Muscle layer of duodenum (tissue), 2 donors: ENCODE measurements around the gene MFNG.

Experiments used
- H3K27ac ChIP-seq: one replicate; pipeline ENCODE4 v1.7.0; 2013; ENCODE audit warnings: mild to moderate bottlenecking, low read length
- H3K27me3 ChIP-seq: one replicate; pipeline ENCODE4 v1.7.0; 2013; ENCODE audit warnings: low read depth, mild to moderate bottlenecking, control low read depth, low read length
- H3K36me3 ChIP-seq, 2 donors: one replicate each; pipeline ENCODE4 v1.7.0; 2013; ENCODE audit warnings: low read length in 2 of 2, control low read depth in 1 of 2, mild to moderate bottlenecking in 1 of 2; ENCODE audit not compliant: insufficient read depth in 2 of 2, control insufficient read depth in 1 of 2
- H3K4me1 ChIP-seq, 2 donors: one replicate each; pipeline ENCODE4 v1.7.0; 2013; ENCODE audit warnings: low read length in 2 of 2, mild to moderate bottlenecking in 2 of 2, control low read depth in 1 of 2, moderate library complexity in 1 of 2; ENCODE audit not compliant: insufficient read depth in 2 of 2, control insufficient read depth in 1 of 2
- H3K4me3 ChIP-seq, 2 donors: one replicate each; pipeline ENCODE4 v1.7.0; 2013; ENCODE audit warnings: low read length in 2 of 2, low read depth in 1 of 2, mild to moderate bottlenecking in 1 of 2
- H3K9me3 ChIP-seq, 2 donors: one replicate each; pipeline ENCODE4 v1.7.0; 2013; ENCODE audit warnings: low read length in 2 of 2, control low read depth in 1 of 2, mild to moderate bottlenecking in 1 of 2; ENCODE audit not compliant: control insufficient read depth in 1 of 2
- donor health status: healthy.

MFNG gene

DNA sequence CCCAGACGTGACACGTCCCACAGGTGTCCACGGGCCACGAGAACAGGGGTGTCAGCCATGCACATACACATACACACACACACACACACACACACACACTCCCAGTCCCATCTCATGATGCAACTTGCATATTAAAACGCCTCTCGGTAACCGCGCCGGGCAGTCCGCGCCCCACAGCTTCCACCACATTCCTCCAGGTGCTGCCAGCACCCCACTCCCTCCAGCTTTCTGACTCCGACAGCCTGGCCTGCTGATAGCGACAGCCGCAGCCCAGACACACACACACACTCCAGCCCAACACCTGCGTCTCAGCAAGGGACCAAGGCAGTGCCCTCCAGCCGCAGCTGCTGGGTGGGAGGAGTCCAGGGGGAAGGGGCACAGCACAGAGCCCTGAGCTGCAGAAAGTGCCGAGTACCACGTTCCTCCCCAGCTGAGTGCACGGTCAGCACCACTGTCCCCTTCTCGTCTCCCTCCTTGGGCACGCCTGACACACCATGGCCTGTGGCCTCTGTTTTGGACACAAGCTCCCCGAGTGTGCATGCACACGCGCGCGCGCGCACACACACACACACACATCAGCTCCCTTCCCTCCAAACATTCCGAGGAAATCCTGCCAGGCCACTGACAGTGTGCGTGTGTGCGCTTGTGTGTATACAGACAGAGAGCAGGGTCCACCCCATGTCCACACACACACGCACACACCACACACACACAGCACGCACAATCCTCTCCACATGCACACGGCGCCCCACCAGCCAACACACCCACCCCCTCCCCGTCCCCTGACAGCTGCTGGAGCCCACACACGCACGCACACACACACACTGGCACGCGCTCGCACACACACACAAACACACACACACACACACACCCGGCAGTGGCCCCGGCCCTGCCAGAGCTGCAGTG, 60.1 kb downstream of the MFNG start:
- no peak overlapping the region for H3K27ac ChIP-seq
- H3K27me3 ChIP-seq: peaks cover 52% of the 10 kb centered on the region
- no peaks in the 10 kb centered on the region for H3K36me3 ChIP-seq
- H3K4me3 ChIP-seq: no peak overlapping the region
- peaks cover 0 to 19% of the 10 kb centered on the region in 2 donors for H3K4me1 ChIP-seq
- no peaks in the 10 kb centered on the region for H3K9me3 ChIP-seq

DNA sequence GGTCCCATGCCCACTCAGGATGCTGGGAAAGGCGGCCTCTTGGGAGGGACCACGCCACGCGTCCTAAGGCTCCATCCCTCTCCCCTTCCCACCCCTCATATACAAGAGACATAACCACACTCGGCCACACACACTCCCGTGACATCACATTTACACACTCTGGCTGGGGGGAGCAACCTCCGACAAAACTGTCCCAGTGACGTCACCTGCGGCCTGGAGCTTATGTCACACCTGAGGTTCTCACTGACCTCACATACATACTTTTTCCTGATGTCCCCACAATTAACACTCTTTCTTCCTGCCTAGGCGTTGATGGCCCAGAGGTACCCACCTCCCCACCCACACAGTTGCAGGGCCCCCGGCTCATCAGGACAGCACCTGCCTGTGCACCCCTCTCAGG, 60.8 kb downstream of the MFNG start:
- Histone ChIP-seq H3K27ac (no peak overlapping the region), H3K4me3 (no peak overlapping the region), H3K4me1 (peaks cover 0 to 23% of the 10 kb centered on the region in 2 donors), H3K9me3 (no peaks in the 10 kb centered on the region), H3K36me3 (no peaks in the 10 kb centered on the region), H3K27me3 (peaks cover 53% of the 10 kb centered on the region)

DNA sequence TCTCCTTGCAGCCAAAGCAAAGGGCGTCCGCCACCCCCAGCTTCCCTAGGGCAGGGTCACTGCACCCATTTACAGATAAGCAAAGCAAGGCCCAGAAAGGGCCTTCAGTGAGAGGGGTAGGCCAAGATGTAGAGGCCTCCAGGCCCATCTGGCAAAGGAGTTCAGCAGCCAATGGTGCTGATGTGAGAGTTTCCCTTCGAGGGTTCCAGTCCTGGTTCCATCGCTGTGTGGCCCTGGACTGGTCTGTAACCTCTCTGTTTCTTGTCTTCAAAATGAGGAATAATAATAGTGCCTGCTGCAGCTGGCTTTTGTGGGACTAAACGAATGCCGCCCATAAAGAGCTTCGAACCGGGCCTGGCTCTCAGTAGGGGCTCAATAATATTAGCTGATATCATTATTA, 62.9 kb downstream of the MFNG start:
- no peak overlapping the region for H3K4me3 ChIP-seq
- peaks cover 0 to 35% of the 10 kb centered on the region in 2 donors for H3K4me1 ChIP-seq
- no peaks in the 10 kb centered on the region for H3K9me3 ChIP-seq
- no peak overlapping the region for H3K27ac ChIP-seq
- no peaks in the 10 kb centered on the region for H3K36me3 ChIP-seq
- H3K27me3 ChIP-seq: peaks cover 54% of the 10 kb centered on the region

DNA sequence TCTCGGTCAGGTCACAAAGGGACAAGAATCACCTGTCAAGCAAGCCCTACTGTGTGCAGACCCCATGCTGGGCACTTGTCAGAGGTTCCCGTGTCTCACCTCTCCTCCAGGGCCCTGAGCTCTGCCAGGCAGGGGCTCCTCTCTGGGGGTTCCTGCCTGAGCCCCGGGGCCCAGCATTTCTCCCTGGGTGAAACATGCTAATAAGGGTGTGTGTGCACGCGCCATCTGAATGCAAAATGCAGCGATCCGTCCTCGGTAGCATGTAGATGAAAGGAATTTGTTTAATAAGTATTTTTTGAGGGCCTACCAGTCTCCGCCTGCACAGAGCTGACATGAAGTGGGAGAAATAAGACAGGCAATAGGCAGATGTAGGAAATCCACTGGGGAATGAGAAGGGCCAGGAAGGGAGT, 64.7 kb downstream of the MFNG start:
- H3K36me3 ChIP-seq: no peaks in the 10 kb centered on the region
- H3K9me3 ChIP-seq: no peaks in the 10 kb centered on the region
- no peak overlapping the region for H3K4me3 ChIP-seq
- H3K27ac ChIP-seq: no peak overlapping the region
- peaks cover 0 to 19% of the 10 kb centered on the region in 2 donors for H3K4me1 ChIP-seq
- peaks cover 45% of the 10 kb centered on the region for H3K27me3 ChIP-seq

DNA sequence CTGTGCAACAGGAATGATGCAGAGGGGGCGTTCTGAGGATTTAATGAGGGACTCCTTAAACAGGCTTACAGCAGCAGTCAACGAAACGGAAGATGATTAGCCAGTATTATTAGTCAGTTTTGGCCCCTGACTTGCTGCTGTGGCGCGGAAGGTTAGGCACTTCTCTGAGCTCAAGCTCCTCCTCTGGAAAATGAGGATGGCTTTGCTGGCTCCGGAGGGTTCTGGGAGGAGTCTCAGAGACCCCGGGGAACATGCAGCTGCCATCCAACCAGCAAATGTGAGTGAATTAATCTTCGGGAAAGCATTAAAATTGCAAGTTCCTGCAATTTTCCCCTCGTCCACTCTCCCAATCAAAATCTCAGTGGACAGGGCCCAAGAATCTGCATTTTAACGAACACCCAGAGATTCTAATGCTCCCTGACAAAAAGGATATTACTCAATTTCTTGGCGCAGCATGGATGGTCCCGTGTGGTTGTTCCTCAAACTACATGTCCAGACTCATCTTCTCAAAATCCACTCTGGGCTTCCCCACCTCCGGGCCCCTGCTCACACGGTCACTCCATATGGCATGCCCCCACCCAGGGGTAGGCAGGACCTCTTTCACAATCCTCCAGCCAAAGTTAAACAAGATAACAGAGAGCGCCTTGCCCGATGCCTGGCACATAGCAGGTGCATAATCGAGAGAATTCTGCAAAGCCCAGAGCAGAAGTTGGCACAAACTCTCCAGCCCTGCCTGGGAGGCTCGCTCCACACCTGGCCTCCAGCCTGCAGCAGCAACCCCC, 65.3 kb downstream of the MFNG start:
- Histone ChIP-seq H3K9me3 (no peaks in the 10 kb centered on the region), H3K27ac (no peak overlapping the region), H3K27me3 (peaks cover 42% of the 10 kb centered on the region), H3K36me3 (no peaks in the 10 kb centered on the region), H3K4me3 (peak overlapping the region; percentile 21 to 31), H3K4me1 (peaks cover 0 to 17% of the 10 kb centered on the region in 2 donors)

DNA sequence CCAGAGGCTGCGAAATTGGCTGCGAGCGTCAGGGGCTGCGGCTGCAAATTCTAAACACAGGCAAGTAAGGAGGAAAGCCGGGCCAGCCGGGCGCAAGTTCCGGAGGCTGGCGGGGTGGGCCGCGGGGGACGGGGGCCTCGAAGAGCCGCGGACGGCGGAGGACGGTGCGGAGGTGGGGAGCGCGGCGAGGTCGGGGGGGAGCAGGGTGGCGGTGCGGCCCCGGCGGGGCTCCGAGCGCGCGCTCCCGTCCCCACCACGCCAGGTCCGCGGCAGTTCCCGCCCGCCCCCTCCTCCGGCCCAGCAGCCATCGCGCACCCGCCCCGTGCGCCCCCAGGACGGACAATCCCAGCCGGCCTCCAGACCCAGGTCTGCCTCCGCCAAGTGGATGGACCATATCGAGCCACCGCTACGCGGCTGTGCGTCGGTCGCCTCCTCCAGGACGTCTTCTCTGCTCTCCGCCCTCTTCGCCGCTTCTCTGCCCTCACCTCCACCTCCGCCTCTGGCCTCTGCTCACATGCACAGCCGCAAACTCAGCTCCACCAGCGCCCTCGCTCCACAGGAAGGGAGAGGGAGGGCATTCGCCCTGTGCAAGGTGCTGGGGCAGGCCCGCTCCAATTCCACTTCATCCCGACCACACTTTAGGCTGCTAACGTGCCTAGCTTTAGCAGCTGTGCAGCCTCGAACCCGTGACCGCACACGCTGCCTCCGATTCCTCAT, 66.1 kb downstream of the MFNG start:
- peaks cover 35% of the 10 kb centered on the region for H3K27me3 ChIP-seq
- H3K9me3 ChIP-seq: no peaks in the 10 kb centered on the region
- H3K4me1 ChIP-seq: peaks cover 0 to 17% of the 10 kb centered on the region in 2 donors
- H3K36me3 ChIP-seq: no peaks in the 10 kb centered on the region
- H3K4me3 ChIP-seq: peak overlapping the region; percentile 21 to 31
- H3K27ac ChIP-seq: no peak overlapping the region

DNA sequence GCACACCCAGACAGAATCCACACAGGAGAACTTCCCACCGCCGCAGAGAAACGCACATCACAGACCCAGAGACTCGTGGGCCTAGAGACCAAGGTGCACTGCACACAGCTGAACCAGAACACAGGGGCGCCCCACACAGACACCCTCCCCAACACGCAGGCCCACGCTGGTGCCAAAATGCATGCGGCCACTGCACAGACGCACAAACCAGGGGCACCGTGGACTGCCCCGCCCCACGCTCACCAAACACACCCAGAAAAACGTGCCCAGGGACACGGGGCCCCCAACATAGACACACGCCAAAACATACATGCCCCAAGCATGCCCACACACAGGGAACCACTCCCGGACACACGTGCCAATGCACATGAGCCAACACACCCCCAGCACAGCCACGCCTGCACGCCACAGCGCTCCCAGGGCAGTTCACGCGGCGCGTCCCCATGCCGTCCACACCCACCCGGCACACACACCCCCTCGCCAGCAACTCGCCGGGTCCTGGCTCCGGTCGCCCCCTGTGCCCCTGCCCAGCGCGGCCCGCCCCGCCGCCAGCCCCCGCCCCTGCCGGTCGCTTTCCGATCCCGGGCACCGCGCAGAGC, 66.7 kb downstream of the MFNG start:
- Histone ChIP-seq H3K4me3 (peak overlapping the region in 1 of 2 donors; percentile 31), H3K9me3 (no peaks in the 10 kb centered on the region), H3K27me3 (peaks cover 32% of the 10 kb centered on the region), H3K36me3 (no peaks in the 10 kb centered on the region), H3K27ac (no peak overlapping the region), H3K4me1 (peaks cover 0 to 17% of the 10 kb centered on the region in 2 donors)
